Measurements from ENCODE around the gene CFAP65.

The CFAP65 gene

DNA sequence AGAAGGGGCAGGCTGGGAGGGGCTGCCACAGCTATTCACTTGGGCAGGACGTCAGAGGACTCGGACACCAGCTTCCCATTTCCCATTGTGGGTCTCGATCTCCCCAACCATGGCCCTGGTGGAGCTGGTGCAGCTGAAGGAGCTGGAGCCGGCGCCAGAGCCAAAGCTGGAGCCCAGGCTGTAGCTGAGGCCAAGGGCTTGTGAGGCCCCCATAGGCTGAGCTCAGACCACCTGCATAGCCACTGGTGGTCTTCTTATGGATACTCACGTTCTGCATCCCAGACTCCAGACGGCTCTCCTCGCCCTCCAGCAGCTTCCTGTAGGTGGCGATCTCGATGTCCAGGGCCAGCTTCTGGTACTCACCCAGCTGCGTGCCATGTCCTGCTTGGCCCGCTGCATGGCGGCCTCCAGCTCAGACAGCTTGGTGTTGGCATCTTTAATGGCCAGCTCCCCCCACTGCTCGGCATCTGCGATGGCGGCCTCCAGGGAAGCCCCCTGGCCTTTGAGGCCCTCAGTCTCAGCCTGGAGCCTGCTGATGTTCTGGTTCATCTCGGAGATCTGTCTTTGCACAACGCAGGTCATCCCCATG, 87.9 kb downstream of the CFAP65 start:
- FAIRE-seq (no peak), DNase-seq (ENCODE audit: insufficient read length, low spot score) (no peak)
